ENCODE results near the gene NCK2.

DNA sequence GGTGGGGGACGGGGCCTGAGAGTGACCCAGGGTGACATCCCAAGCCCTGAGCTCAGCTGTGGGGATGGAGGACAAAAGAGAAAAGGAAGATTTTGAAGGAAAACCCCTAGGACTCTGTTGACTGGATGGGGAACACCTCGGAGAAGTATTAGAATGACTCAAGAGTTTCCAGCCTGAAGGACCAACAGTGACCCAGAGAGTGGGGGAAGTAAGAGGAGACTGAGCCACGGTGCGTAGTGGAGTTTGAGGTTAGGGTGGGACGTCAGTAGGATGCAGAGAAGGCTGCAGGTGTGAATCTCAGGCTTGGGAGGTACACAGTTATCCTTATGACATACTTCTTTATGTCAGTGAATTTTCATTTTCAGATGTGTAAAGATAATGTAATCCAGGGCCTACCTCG, 119.5 kb downstream of the NCK2 start:
- TF ChIP-seq, protein P1, sequence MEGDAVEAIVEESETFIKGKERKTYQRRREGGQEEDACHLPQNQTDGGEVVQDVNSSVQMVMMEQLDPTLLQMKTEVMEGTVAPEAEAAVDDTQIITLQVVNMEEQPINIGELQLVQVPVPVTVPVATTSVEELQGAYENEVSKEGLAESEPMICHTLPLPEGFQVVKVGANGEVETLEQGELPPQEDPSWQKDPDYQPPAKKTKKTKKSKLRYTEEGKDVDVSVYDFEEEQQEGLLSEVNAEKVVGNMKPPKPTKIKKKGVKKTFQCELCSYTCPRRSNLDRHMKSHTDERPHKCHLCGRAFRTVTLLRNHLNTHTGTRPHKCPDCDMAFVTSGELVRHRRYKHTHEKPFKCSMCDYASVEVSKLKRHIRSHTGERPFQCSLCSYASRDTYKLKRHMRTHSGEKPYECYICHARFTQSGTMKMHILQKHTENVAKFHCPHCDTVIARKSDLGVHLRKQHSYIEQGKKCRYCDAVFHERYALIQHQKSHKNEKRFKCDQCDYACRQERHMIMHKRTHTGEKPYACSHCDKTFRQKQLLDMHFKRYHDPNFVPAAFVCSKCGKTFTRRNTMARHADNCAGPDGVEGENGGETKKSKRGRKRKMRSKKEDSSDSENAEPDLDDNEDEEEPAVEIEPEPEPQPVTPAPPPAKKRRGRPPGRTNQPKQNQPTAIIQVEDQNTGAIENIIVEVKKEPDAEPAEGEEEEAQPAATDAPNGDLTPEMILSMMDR (IDR thresholded peaks at IDR 0.05): no peak
- TF ChIP-seq NR1H2 (CRISPR knock-in tag; IDR thresholded peaks at IDR 0.05) (no peak), ETV6 (CRISPR knock-in tag; IDR thresholded peaks at IDR 0.05) (no peak)
- TF ChIP-seq, protein P2, sequence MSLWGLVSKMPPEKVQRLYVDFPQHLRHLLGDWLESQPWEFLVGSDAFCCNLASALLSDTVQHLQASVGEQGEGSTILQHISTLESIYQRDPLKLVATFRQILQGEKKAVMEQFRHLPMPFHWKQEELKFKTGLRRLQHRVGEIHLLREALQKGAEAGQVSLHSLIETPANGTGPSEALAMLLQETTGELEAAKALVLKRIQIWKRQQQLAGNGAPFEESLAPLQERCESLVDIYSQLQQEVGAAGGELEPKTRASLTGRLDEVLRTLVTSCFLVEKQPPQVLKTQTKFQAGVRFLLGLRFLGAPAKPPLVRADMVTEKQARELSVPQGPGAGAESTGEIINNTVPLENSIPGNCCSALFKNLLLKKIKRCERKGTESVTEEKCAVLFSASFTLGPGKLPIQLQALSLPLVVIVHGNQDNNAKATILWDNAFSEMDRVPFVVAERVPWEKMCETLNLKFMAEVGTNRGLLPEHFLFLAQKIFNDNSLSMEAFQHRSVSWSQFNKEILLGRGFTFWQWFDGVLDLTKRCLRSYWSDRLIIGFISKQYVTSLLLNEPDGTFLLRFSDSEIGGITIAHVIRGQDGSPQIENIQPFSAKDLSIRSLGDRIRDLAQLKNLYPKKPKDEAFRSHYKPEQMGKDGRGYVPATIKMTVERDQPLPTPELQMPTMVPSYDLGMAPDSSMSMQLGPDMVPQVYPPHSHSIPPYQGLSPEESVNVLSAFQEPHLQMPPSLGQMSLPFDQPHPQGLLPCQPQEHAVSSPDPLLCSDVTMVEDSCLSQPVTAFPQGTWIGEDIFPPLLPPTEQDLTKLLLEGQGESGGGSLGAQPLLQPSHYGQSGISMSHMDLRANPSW (CRISPR knock-in tag; conservative IDR thresholded peaks at IDR 0.05; ENCODE audit: low read depth): no peak

Measured in WTC11 (cell line).